ENCODE measurements around the gene TNIK. TPM values are rescaled to one million over a fixed set of nuclear protein-coding genes. Genes with fewer than 3 reads are reported as not detected.

Gene TNIK
- polyA plus RNA-seq, 1 donor, result 40.3 TPM

- DNase-seq (ENCODE audit: low read depth), result no peak
These were observed 233.4 kb downstream of the TNIK start for GRCh38 chr3:171226794-171227193.

- DNase-seq (ENCODE audit: low read depth), result no peak
These were observed 234.5 kb downstream of the TNIK start for GRCh38 chr3:171225708-171226107.

- DNase-seq (ENCODE audit: low read depth), result no peak
These were observed 235.0 kb downstream of the TNIK start for GRCh38 chr3:171225165-171225564.

GRCh38 chr3:171223396-171223795 lies 236.8 kb downstream of the TNIK start:
- no peak for DNase-seq (ENCODE audit: low read depth)

GRCh38 chr3:171222995-171223394 lies 237.2 kb downstream of the TNIK start:
- no peak for DNase-seq (ENCODE audit: low read depth)

- DNase-seq (ENCODE audit: low read depth), result no peak
These were observed 238.6 kb downstream of the TNIK start for GRCh38 chr3:171221597-171221996.

GRCh38 chr3:171221104-171221503 lies 239.1 kb downstream of the TNIK start:
- DNase-seq (ENCODE audit: low read depth), result no peak

GRCh38 chr3:171219258-171219657 lies 240.9 kb downstream of the TNIK start:
- no peak for DNase-seq (ENCODE audit: low read depth)

GRCh38 chr3:171218069-171218468 lies 242.1 kb downstream of the TNIK start:
- no peak for DNase-seq (ENCODE audit: low read depth)

- DNase-seq (ENCODE audit: low read depth), result no peak
These were observed 246.3 kb downstream of the TNIK start for GRCh38 chr3:171213907-171214306.

GRCh38 chr3:171213178-171213577 lies 247.0 kb downstream of the TNIK start:
- DNase-seq (ENCODE audit: low read depth), result no peak

GRCh38 chr3:171212648-171213047 lies 247.6 kb downstream of the TNIK start:
- DNase-seq (ENCODE audit: low read depth), result no peak

- DNase-seq (ENCODE audit: low read depth), result no peak
These were observed 253.9 kb downstream of the TNIK start for GRCh38 chr3:171206283-171206682.

- DNase-seq (ENCODE audit: low read depth), result no peak
These were observed 255.3 kb downstream of the TNIK start for GRCh38 chr3:171204942-171205341.

GRCh38 chr3:171201825-171202224 lies 258.4 kb downstream of the TNIK start:
- no peak for DNase-seq (ENCODE audit: low read depth)

- DNase-seq (ENCODE audit: low read depth), result no peak
These were observed 259.5 kb downstream of the TNIK start for GRCh38 chr3:171200750-171201088.

GRCh38 chr3:171200052-171200749 lies 260.0 kb downstream of the TNIK start:
- no peak for DNase-seq (ENCODE audit: low read depth)

GRCh38 chr3:171199473-171199829 lies 260.8 kb downstream of the TNIK start:
- DNase-seq (ENCODE audit: low read depth), result no peak

- no peak for DNase-seq (ENCODE audit: low read depth)
These were observed 261.3 kb downstream of the TNIK start for GRCh38 chr3:171198781-171199472.

- no peak for DNase-seq (ENCODE audit: low read depth)
These were observed 264.5 kb downstream of the TNIK start for GRCh38 chr3:171195686-171196085.

- no peak for DNase-seq (ENCODE audit: low read depth)
These were observed 265.2 kb downstream of the TNIK start for GRCh38 chr3:171194965-171195364.

GRCh38 chr3:171193693-171194092 lies 266.5 kb downstream of the TNIK start:
- DNase-seq (ENCODE audit: low read depth), result no peak

- DNase-seq (ENCODE audit: low read depth), result no peak
These were observed 267.9 kb downstream of the TNIK start for GRCh38 chr3:171192176-171192854.

All from forelimb muscle (tissue), 1 donor.